ENCODE data around the gene ALG12. TPM values are rescaled to one million over a fixed set of nuclear protein-coding genes. Genes with fewer than 3 reads are reported as not detected.

Gene ALG12
- total and polyA plus RNA-seq, 2 donors (not counting 1 experiment from before 2014, with no cell fraction given), result 15.2 to 16.6 TPM

DNA sequence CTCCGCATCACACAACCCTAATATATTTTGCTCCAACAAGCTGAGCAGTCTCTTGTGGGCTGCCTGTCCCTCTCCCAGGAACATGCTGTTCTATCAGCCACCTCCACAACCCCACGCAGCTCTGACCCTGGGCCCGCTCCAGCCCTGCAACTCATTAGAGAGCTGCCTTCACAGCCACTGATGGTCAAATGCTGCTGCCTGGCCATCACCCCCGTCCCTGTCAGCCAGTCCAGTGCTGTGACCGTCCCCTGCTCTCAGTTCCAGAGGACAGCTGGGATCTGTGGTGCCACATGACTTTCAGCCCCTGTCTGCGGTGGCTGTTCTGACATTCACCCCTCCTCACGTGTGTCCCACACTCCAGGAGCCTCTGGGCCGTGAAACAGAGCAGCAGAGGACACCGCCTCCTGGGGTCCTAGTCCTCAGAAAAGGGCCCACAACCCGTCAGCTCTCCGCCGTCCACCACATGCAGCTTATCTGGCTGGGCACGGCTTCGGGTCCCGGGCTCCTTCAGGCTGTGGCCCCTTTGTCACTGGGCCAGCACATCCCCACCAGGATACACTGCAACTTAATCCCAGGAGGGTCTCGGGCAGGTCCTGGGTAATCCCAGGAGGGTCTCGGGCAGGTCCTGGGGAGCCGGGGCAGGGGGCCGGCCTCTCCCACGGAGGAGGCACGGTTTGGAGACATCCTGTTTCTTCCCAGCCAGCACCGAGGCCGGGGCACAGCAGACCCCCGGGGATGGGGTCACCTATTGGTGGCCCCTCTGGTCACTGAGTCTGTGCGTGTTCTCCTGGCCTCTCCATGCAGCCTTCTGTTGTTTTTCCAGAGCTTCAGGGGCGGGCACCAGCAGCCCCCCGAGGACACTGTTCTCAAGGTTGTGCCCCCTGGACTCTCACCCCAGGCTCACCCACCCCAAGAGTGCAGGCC lies 15.3 kb upstream of the ALG12 start:
- no peak for TF ChIP-seq EZH2 (IDR thresholded peaks at IDR 0.05; ENCODE audit: borderline replicate concordance, insufficient read depth, low read depth, low read length, poor library complexity, severe bottlenecking)
- TF ChIP-seq, protein P1, sequence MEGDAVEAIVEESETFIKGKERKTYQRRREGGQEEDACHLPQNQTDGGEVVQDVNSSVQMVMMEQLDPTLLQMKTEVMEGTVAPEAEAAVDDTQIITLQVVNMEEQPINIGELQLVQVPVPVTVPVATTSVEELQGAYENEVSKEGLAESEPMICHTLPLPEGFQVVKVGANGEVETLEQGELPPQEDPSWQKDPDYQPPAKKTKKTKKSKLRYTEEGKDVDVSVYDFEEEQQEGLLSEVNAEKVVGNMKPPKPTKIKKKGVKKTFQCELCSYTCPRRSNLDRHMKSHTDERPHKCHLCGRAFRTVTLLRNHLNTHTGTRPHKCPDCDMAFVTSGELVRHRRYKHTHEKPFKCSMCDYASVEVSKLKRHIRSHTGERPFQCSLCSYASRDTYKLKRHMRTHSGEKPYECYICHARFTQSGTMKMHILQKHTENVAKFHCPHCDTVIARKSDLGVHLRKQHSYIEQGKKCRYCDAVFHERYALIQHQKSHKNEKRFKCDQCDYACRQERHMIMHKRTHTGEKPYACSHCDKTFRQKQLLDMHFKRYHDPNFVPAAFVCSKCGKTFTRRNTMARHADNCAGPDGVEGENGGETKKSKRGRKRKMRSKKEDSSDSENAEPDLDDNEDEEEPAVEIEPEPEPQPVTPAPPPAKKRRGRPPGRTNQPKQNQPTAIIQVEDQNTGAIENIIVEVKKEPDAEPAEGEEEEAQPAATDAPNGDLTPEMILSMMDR (IDR thresholded peaks at IDR 0.05), result no peak
- no peaks in the 10 kb centered on the region for H3K27me3 ChIP-seq (replicated peaks in 1 of 4; ENCODE audit: control extremely low read depth in 1 of 4, control insufficient read depth in 3 of 4, insufficient read depth in 4 of 4, low read length in 3 of 4)
- no peaks in the 10 kb centered on the region for H4K20me1 ChIP-seq (ENCODE audit: control insufficient read depth, insufficient read depth, low read length, poor library complexity, severe bottlenecking)
- H3K79me2 ChIP-seq (ENCODE audit: control insufficient read depth, insufficient read depth, low read length), result peaks cover 19% of the 10 kb centered on the region
- CTCF ChIA-PET, result interaction anchor here (0.6 to 5.0 kb wide), 6 partner anchors 29 to 103 kb away, joined by 5 to 127 read pairs (median 6); no protein-coding TSS in a partner anchor
- H2AFZ ChIP-seq (ENCODE audit: insufficient read depth, low read depth, low read length, poor library complexity, severe bottlenecking), result no peak overlapping the region
- Mint-ChIP-seq H3K27me3 (no peaks in the 10 kb centered on the region), H3K27ac (peak overlapping the region; percentile 96), H3K4me1 (peaks cover 44% of the 10 kb centered on the region), H3K4me3 (peak overlapping the region; percentile 83), H3K9me3 (ENCODE audit: insufficient read depth) (no peaks in the 10 kb centered on the region)
- peaks cover 64 to 78% of the 10 kb centered on the region in 2 donors for H3K4me1 ChIP-seq (ENCODE audit: control insufficient read depth in 2 of 2, insufficient read depth in 2 of 2, low read length in 2 of 2)
- peak overlapping the region; percentile 88 for H3K4me2 ChIP-seq (replicated peaks; ENCODE audit: low read depth, low read length, poor library complexity, severe bottlenecking)
- peak overlapping the region; percentile 94 to 97 for H3K27ac ChIP-seq (ENCODE audit: low read length in 2 of 2)
- DNase-seq (peak; percentile 42), ATAC-seq (ENCODE audit: low read depth) (no peak)
- intact Hi-C loops (cut with micrococcal nuclease), result loop anchor here (10.0 kb wide), 1 partner anchor 541 kb away; the partner anchor contains the start of gene SBF1
- peak overlapping the region; percentile 82 for H3K9ac ChIP-seq (ENCODE audit: low read length)
- peaks cover 0 to 5% (median 0%) of the 10 kb centered on the region in 3 donors for H3K9me3 ChIP-seq (ENCODE audit: control extremely low read depth in 1 of 3, control insufficient read depth in 2 of 3, insufficient read depth in 1 of 3, low read length in 2 of 3)
- no peaks in the 10 kb centered on the region for H3K36me3 ChIP-seq (replicated peaks in 1 of 2; ENCODE audit: control extremely low read depth in 1 of 2, control insufficient read depth in 1 of 2, extremely low read depth in 1 of 2, insufficient read depth in 2 of 2, low read length in 1 of 2)
- peak overlapping the region in 4 of 5 experiments; percentile 69 to 84 (median 77) for H3K4me3 ChIP-seq (ENCODE audit: control extremely low read depth in 1 of 5, extremely low read depth in 1 of 5, insufficient read depth in 1 of 5, low read depth in 2 of 5, low read length in 4 of 5)
- 80% methylated on average over 26 of the region's 27 CpGs for WGBS (ENCODE audit: insufficient coverage)
- POLR2A ChIA-PET, result interaction anchor here (1.1 to 4.6 kb wide), 7 partner anchors 16 to 38 kb away, joined by 3 to 27 read pairs (median 12); partner anchors contain the start of genes ALG12, CRELD2 and PIM3

Data from B cell (primary cell).